Tibial artery (tissue), 4 donors: ENCODE measurements around the gene RAB40C.
A peak's percentile ranks its signal among the peaks of the same experiment; 100 is the strongest.

Experiments used
- DNase-seq, 2 donors: peaks; one replicate each; pipeline ENCODE4 v3.0.0-alpha.2; 2019
- H3K27ac ChIP-seq, 2 donors: fragments of 200-600 bp; sonication (generic) in 1 of 2; 1 replicate in 1 of 2; 2 replicates in 1 of 2; pipeline ENCODE4 v1.5.1; 2018 to 2019; ENCODE audit warnings: mild to moderate bottlenecking in 1 of 2
- H3K27me3 ChIP-seq, 2 donors: fragments of 200-600 bp; sonication (generic) in 1 of 2; one replicate each; pipeline versions ENCODE4 v1.5.1 to v1.6.0; 2016 to 2019
- H3K36me3 ChIP-seq, 3 donors: fragments of 200-600 bp; sonication (generic) in 2 of 3; one replicate each; pipeline ENCODE4 v1.5.1; 2016 to 2019; ENCODE audit warnings: mild to moderate bottlenecking in 2 of 3
- H3K4me1 ChIP-seq, 4 donors: fragments of 200-600 bp; sonication (generic) in 2 of 4; 1 replicate in 3 of 4; 2 replicates in 1 of 4; pipeline ENCODE4 v1.5.1; 2016 to 2019
- H3K4me3 ChIP-seq, 2 donors: fragments of 200-600 bp; sonication (generic) in 1 of 2; 1 replicate in 1 of 2; 2 replicates in 1 of 2; pipeline ENCODE4 v1.5.1; 2018 to 2019; ENCODE audit warnings: mild to moderate bottlenecking in 2 of 2
- H3K9me3 ChIP-seq, 3 donors: fragments of 200-600 bp; sonication (generic) in 1 of 3; one replicate each; pipeline ENCODE4 v1.5.1; 2016 to 2019
- CTCF ChIP-seq, 2 experiments: fragments of 200-600 bp in 1 of 2; fragments of 450-650 bp in 1 of 2; IDR thresholded peaks; one replicate each; pipeline ENCODE4 v1.5.1; 2017 to 2019; ENCODE audit warnings: antibody characterized with exemption in 2 of 2, mild to moderate bottlenecking in 1 of 2, moderate library complexity in 1 of 2
- intact Hi-C: fragments of 100-400 bp; cut with DNase I; formaldehyde crosslinking; loops from one replicate; pipeline ENCODE4 v1.15.0; 2023; ENCODE audit warnings: low total_unique reads

The RAB40C gene

DNA sequence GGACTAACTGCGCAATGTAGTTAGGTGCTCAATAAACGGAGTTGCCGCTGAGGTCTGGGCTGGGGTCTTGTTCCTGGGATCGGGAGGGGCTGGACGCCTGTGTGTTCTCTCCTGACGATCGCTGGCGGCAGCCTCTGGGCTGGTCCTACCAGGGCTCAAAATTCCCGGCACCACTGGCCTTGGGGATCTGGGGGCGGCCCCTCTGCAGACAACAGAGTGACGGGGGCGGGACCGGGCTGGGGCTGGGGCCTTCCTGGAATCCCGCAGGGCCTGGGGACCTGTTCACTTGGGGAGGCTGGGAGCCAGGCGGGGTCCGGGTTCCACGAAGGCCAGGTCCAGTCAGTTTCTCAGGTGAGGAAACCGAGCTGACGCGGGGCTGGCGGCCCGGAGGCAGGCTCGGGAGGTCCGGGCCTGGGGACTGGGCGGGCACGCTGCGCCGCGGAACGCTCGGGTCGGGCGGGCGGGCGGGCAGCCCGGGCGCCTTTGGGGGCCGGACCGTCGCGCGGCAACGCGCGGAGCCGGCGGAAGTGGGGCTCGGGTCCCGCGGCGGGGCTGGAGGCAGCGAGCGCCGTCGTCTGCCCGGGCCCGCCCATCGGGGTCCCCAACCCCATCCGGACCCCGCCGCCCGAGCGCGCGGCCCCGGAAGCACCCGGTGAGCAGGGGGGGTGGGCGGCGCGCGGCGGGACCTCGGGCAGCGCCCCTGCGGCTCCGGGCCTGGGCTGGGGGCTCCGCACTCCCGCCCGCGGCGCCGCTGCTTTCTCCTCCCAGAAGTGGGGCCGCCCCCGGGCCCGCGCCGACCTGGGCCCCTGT lies 20.2 kb upstream of the RAB40C start, which contains the start of gene PIGQ:
PIGQ (plus strand) TSS at position 524 of the 810 bp plus-strand sequence. CDS start 4,107 bp downstream, outside the sequence.
- intact Hi-C loops = no loop called here

GRCh38 chr16:572865-573650 lies 16.8 kb upstream of the RAB40C start:
- no peak for TF ChIP-seq CTCF (IDR thresholded peaks at IDR 0.05)
- H3K36me3 ChIP-seq = peaks cover 14 to 43% (median 18%) of the 10 kb centered on the region in 3 donors
- H3K4me3 ChIP-seq = no peak overlapping the region
- intact Hi-C loops = no loop called here
- no peaks in the 10 kb centered on the region for H3K27me3 ChIP-seq
- peaks cover 0 to 30% (median 16%) of the 10 kb centered on the region in 4 donors for H3K4me1 ChIP-seq
- no peaks in the 10 kb centered on the region for H3K9me3 ChIP-seq
- no peak for DNase-seq
- no peak overlapping the region for H3K27ac ChIP-seq

More for the DNA sequence above, 20.2 kb upstream of the RAB40C start, which contains the start of gene PIGQ:
- Histone ChIP-seq H3K4me3 (peak within 1 kb of the TSS; percentile 84 to 92), H3K4me1 (peaks cover 0 to 50% (median 30%) of the 10 kb centered on the region in 4 donors), H3K36me3 (peaks cover 5 to 18% (median 9%) of the 10 kb centered on the region in 3 donors), H3K27ac (peak within 1 kb of the TSS; percentile 75 to 78), H3K27me3 (peaks cover 0 to 15% of the 10 kb centered on the region in 2 donors), H3K9me3 (no peaks in the 10 kb centered on the region)
- peak; percentile 64 to 80 for DNase-seq
- no peak for TF ChIP-seq CTCF (IDR thresholded peaks at IDR 0.05)

GRCh38 chr16:574021-574760 lies 15.7 kb upstream of the RAB40C start:
- intact Hi-C loops = no loop called here
- H3K27ac ChIP-seq = no peak overlapping the region
- H3K4me1 ChIP-seq = peaks cover 0 to 19% (median 10%) of the 10 kb centered on the region in 4 donors
- TF ChIP-seq CTCF (IDR thresholded peaks at IDR 0.05) = no peak
- H3K36me3 ChIP-seq = peaks cover 14 to 54% (median 18%) of the 10 kb centered on the region in 3 donors
- DNase-seq = no peak
- H3K27me3 ChIP-seq = no peaks in the 10 kb centered on the region
- no peak overlapping the region for H3K4me3 ChIP-seq
- no peaks in the 10 kb centered on the region for H3K9me3 ChIP-seq

- no peak for DNase-seq
- no peak for TF ChIP-seq CTCF (IDR thresholded peaks at IDR 0.05)
- no peaks in the 10 kb centered on the region for H3K9me3 ChIP-seq
- peaks cover 14 to 62% (median 18%) of the 10 kb centered on the region in 3 donors for H3K36me3 ChIP-seq
- intact Hi-C loops = loop anchor here (5.0 kb wide), 1 partner anchor 82 kb away; no protein-coding TSS in a partner anchor
- no peak overlapping the region for H3K4me3 ChIP-seq
- peaks cover 0 to 12% (median 4%) of the 10 kb centered on the region in 4 donors for H3K4me1 ChIP-seq
- no peak overlapping the region for H3K27ac ChIP-seq
- no peaks in the 10 kb centered on the region for H3K27me3 ChIP-seq
These were observed 14.3 kb upstream of the RAB40C start for GRCh38 chr16:575354-576196.
